ENCODE measurements around the gene XYLT1. TPM values are rescaled to one million over a fixed set of nuclear protein-coding genes. Genes with fewer than 3 reads are reported as not detected.

The XYLT1 gene
- total and polyA plus RNA-seq, 9 of the 15 experiments (the other 6 are each of a cell fraction or from before 2014, with no cell fraction given) = 0.03 to 0.09 (median 0.08) TPM; not detected in 6

GRCh38 chr16:17416461-17417311 is 54.1 kb downstream of the XYLT1 start:
- no peak for DNase-seq (ENCODE audit: extremely low read depth in 1 of 4, low spot score in 3 of 4)
- in situ Hi-C loops (cut with MboI) (no loop called here), intact Hi-C loops (cut with micrococcal nuclease) (no loop called here)
- no peak for ATAC-seq
- Histone ChIP-seq H3K4me3 (no peak overlapping the region), H2AFZ (ENCODE audit: low read depth, low read length) (no peak overlapping the region), H3K27me3 (ENCODE audit: control insufficient read depth in 2 of 2, insufficient read depth in 2 of 2, low read length in 2 of 2) (peaks cover 3 to 28% of the 10 kb centered on the region in 2 experiments; a peak in 4 of 5 replicates), H3K79me2 (ENCODE audit: control insufficient read depth, insufficient read depth, low read length) (no peaks in the 10 kb centered on the region), H3K4me1 (replicated peaks in 1 of 2; ENCODE audit: control insufficient read depth in 2 of 2, insufficient read depth in 2 of 2, low read length in 2 of 2) (no peaks in the 10 kb centered on the region), H3K9me1 (ENCODE audit: control insufficient read depth, insufficient read depth, low read length) (no peaks in the 10 kb centered on the region), H3K36me3 (ENCODE audit: control insufficient read depth, insufficient read depth, low read length) (no peaks in the 10 kb centered on the region), H3K4me2 (ENCODE audit: insufficient read depth, low read length) (no peak overlapping the region), H3K27ac (ENCODE audit: extremely low read depth, low read depth, low read length) (no peak overlapping the region), H3K9ac (ENCODE audit: insufficient read depth in 1 of 2, low read depth in 2 of 2, low read length in 2 of 2) (no peak overlapping the region), H3K9me3 (replicated peaks; ENCODE audit: control insufficient read depth, insufficient read depth, low read depth, low read length) (no peaks in the 10 kb centered on the region), H4K20me1 (replicated peaks; ENCODE audit: control insufficient read depth, insufficient read depth, low read length) (peaks cover 6% of the 10 kb centered on the region; the same call in 1 of the 2 replicates)
- WGBS (ENCODE audit: insufficient coverage, low coverage, missing lambda C conversion rate) = 2% methylated on average over 14 of the region's 14 CpGs
- TF ChIP-seq ARHGAP35 (IDR thresholded peaks at IDR 0.05; ENCODE audit: partially characterized antibody) = no peak
- no peak for TF ChIP-seq POLR2A (conservative IDR thresholded peaks at IDR 0.05)
- no peak for TF ChIP-seq CAMTA2 (CRISPR knock-in tag; conservative IDR thresholded peaks at IDR 0.05)
- TF ChIP-seq ZNF586 (CRISPR knock-in tag; conservative IDR thresholded peaks at IDR 0.05) = no peak
- no peak for TF ChIP-seq HNRNPK (IDR thresholded peaks at IDR 0.05; ENCODE audit: low read depth, low read length, poor library complexity, severe bottlenecking)
- TF ChIP-seq FOXJ2 (tag; IDR thresholded peaks at IDR 0.05) = no peak
- TF ChIP-seq, protein P1, sequence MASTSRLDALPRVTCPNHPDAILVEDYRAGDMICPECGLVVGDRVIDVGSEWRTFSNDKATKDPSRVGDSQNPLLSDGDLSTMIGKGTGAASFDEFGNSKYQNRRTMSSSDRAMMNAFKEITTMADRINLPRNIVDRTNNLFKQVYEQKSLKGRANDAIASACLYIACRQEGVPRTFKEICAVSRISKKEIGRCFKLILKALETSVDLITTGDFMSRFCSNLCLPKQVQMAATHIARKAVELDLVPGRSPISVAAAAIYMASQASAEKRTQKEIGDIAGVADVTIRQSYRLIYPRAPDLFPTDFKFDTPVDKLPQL (IDR thresholded peaks at IDR 0.05; ENCODE audit: extremely low read depth, insufficient read length) = no peak
- no peak for TF ChIP-seq NFRKB (IDR thresholded peaks at IDR 0.05; ENCODE audit: low read depth)
- TF ChIP-seq MTA2 (IDR thresholded peaks at IDR 0.05; ENCODE audit: low read depth) = no peak
- TF ChIP-seq GMEB1 (CRISPR knock-in tag; IDR thresholded peaks at IDR 0.05) = no peak
- CTCF ChIA-PET (ENCODE audit: low intra/inter-chr PET ratio) = no interaction called here
- POLR2A ChIA-PET = interaction anchor here (0.6 kb wide), 1 partner anchor 16 kb away, joined by 3 read pairs; no protein-coding TSS in a partner anchor
- BruUV-seq (replicated peaks) = no TSS peak
- FAIRE-seq = no peak

Data from K562 (cell line).